ENCODE measurements around the gene TBXA2R.
"Not testable (repeated sequence)": the region's sequence is repeated elsewhere in the genome, so short reads cannot be mapped to it uniquely, and the experiment has no call there.

The TBXA2R gene

DNA sequence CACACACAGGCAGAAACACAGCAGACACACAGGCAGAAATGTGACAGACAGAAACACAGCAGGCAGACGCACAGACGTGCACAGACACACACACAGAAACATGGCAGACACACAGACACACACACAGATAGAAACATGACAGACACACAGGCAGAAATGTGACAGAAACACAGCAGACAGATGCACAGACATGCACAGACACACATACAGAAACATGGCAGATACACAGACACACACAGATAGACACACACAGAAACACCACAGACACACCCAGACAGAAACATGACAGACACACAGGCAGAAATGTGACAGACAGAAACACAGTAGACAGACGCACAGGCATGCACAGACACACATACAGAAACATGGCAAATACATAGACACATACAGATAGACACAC is 1.3 kb downstream of the TBXA2R start:
- DNase-seq (ENCODE audit: low read depth), result no peak

DNA sequence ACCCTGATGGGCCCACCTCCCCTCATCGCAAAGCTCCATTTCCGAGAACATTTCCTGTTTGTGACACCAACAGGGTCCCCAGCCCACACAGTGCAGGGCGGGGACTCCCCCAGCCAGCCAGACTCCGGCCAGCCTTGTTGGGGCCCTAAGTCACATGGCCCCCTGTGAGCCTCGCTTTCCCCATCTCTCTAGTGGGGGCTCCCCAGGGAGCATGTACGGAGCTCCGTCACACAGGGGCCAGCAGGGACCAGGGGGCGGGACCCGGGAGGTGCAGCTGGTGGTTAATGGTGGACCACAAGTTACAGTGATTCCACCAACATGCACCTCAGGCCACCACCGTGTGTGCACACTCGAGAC is 1.7 kb downstream of the TBXA2R start:
- DNase-seq (ENCODE audit: low read depth), result no peak

DNA sequence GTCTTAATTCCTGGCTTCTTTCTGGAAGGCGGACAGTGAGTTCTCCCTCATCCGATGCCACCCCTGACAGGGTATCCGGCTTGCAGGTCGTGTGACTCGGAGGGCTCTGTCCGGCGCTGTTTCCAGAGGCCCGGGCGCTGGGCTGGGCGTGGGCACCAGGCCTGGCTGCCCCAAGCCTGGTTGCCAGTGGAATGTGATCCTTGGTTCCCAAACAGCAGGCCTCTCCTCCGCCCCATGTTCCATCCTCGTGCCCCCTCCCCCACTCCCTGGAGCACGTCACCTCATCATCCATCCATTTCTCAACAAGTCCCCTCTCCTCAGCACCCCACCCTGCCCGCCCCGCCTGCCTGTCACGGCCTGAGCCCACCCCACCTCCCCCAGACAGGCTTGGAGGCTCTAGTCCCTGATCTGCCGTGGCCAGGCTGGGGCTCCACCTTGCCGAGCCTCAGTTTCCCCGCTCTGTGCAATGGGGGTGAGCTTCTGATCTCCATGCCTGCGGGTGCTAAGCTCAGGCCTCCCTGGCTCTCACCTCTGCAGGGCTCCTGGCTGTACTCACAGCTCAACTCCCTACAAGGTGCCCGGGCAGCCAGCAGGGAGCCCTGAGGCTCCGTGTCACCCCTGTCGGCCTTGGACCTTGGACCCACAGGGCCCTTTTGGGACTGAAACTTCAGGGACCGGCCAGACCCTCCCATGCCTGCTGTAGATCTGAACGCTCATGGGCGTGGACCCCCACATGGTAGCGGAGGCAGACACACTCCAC is 2.3 kb downstream of the TBXA2R start:
- no peak for DNase-seq (ENCODE audit: low read depth)

DNA sequence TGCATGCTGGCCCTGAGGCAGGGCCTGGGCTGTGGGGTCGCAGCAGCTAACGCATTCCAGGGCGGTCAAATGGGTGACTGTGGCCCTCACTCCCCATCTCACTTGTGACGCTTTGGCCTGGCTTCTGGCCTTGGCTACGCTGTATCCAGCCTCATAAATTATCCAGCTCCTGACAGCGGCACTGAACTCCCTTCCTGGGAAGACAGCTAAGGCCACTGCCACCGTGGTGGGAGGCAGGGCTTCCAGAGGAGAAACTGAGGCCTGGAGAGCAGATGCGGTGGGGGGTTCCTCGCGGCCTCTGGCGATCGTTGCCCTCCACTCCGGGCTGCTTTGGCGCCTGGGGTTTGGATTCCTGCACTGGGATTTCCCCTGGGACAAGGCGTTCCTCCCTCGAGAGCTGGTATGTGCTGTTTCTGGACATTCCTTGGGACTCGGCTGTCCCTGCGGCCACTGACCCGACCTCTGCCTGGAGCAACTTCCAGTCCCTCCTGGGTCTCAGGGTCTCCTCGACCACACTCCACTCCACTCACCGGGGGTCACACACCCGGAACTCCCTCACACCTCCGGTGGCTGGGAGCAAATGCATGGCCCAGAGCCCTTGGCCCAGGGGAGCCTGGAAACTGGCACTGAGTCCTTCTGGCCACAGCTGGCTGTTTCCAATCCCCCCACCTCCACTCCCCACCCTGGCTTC is 3.4 kb downstream of the TBXA2R start:
- DNase-seq (ENCODE audit: low read depth), result no peak

DNA sequence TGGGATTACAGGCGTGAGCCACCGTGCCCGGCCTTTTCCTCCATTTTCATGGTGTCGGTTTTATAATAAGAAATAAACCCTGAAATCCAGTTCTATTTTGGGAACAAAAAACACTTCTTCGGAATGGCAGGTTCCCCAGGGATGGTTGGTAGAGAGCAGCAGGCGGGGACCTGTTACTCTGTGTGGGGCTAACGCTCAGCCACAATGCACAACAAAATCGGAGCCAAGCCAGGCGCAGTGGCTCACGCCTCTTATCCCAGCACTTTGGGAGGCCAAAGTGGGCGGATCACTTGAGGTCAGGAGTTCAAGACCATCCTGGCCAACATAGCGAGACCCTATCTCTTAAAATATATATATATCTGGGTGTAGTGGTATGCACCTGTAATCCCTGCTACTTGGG is 5.7 kb downstream of the TBXA2R start:
- no peak for DNase-seq (ENCODE audit: low read depth)

DNA sequence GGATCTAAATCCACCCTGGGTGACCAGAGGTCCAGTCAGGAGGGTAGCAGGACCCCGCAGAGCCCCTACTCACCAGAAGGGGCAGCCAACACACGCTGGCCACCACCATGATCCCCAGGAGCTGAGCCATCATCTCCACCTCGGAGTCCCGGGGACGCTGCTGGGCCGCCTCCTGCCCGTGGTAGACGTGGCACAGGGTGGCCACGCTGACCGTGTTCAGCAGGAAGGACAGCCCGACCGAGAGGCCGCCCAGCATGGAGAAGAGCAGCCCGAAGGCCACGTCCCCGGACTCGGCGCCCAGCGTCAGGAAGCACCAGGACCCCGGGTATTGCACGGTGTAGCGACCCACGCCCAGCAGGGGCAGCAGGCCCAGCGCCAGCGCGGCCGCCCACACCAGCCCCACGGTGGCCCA is 6.9 kb downstream of the TBXA2R start:
- DNase-seq (ENCODE audit: low read depth), result no peak

DNA sequence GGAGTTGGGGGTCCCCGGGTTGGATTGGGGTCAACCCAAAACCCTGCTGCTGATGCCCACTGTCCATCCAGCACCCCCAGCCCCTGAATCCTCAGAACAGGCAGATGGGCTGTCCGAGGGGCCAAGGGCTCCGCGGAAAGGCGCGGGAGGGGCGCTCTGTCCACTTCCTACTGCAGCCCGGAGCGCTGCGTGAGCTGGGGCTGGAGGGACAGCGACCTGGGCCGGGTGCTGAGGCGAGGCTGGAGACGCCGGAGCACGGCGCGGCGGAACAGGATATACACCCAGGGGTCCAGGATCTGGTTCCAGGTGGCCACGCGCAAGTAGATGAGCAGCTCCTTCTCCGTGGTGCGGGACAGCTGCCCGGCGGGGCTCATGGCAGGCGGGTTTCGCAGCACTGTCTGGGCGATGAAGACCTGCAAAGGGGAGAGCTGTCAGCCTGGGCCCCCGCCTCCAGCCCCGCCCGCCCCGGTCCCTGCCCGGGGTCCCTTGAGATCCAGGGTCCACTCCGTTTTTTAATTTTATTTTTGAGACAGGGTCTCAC is 11.1 kb downstream of the TBXA2R start:
- DNase-seq (ENCODE audit: low read depth), result no peak

DNA sequence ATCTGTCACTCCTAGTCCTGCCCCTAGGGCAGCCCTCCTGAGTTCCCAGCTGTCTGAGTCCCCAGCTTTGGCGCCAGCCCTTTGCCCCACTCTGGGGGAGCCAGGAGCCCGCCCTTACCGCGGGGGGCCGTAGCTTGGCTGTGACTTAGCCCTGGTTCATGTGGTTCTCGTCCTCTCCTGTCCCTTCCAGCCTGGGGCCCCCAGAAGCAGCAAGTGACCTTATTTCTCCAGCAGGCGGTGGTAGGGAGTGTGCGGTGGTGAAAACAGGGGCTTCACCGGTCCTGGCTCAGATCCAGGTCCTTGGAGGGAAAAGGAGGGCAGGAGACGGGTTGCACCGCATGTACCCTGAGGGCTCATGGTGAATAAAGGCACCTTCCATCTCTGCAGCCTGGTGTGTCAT is 13.5 kb downstream of the TBXA2R start:
- no peak for DNase-seq (ENCODE audit: low read depth)

DNA sequence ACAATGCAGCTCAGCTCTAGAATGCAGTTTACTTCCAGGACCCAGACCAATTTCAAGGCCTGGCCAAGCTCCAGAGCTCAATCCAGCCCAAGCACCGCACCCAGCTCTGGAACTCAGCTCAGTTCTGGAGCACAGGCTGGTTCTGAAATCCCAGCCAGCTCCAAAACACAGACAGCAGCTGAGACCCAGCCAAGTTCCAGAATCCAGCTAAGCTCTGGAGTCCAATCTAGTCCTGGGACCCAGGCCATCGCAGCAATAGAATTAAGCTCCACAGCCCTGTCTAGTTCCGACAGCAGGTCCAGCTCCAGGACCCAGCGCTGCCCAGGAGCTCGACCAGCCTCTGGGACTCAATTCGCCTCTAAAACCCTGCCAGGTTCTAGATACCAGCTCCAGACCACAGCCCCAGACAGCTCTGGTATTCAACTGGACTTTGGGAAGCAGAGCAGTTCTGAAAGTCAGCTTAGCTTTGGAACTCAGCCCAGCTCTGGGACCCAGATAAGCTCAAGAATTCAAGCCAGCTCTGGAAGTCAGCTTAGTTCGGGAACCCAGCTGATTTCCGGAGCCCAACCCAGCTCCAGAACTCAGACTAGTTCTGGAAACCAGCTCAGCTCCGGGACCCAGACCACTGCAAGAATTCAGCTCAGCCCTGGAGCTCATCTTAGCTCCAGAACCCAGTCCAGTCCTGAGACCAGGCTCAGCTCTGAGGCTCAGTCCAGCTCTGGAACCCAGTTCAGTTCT is 14.6 kb downstream of the TBXA2R start:
- no peak for DNase-seq (ENCODE audit: low read depth)

DNA sequence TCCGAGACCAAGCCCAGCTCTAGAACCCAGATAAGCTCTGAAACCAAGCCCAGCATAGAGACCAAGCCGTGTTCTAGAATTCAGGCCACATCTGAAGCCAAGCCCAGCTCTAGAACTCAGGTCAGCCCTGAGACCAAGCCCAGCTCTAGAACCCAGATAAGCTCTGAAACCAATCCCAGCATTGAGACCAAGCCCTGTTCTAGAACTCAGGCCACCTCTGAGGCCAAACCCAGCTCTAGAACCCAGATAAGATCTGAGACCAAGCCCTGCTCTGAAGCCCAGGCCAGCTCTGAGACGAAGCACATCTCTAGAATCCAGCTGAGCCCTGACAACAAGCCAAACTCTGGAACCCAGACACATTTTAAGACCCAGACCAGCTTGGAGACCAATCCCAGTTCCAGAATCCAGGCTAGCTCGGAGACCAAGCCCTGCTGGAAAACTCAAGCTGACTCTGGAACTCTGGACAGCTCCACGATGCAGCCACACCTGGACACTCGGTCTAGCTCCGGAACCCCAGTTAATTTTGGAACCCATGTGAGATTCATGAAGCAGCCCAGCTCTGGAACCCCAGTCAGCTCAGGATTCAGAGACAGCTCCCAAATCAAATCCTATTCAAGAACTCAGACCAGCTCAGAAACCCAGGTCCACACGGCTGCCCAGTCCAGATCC is 15.6 kb downstream of the TBXA2R start:
- no peak for DNase-seq (ENCODE audit: low read depth)

DNA sequence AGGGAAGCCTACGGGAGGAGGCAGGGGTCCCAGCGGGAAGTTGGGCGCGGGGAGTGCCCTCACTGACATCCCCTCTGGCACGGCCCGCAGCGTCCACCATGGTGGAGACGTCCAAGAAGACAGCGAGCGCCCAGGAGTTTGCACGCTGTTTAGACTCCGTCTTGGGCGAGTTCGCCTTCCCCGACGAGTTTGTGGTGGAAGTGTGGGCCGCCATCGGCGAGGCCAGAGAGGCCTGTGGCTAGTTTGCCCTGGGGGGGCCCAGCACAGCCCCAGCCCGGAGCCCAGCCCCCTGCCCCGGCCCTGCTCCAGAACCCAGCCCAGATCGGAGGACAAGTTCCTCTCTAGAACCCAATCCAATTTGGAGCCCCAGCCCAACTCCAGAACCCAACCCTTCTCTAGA is 16.7 kb downstream of the TBXA2R start:
- no peak for DNase-seq (ENCODE audit: low read depth)

DNA sequence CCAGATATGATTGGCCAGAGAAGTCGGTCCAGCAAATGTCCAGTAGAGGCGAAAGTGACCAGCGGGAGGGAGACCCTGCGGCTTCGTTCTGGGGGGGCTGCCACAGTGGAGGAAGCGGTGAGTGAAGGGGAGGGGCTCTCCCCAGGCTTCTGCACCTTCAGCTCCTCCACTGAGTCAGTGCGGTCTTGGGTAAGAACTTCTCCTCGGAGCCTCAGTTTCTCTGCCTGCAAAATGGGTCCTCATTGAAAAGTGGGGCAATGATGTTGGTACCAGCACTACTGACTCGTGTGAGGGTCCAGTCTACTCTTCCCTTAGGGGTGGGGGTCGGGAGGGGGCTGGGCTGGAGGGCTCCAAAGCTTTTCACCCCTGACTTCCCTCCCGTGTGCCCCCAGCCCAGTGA is 17.2 kb downstream of the TBXA2R start:
- DNase-seq (ENCODE audit: low read depth), result no peak

DNA sequence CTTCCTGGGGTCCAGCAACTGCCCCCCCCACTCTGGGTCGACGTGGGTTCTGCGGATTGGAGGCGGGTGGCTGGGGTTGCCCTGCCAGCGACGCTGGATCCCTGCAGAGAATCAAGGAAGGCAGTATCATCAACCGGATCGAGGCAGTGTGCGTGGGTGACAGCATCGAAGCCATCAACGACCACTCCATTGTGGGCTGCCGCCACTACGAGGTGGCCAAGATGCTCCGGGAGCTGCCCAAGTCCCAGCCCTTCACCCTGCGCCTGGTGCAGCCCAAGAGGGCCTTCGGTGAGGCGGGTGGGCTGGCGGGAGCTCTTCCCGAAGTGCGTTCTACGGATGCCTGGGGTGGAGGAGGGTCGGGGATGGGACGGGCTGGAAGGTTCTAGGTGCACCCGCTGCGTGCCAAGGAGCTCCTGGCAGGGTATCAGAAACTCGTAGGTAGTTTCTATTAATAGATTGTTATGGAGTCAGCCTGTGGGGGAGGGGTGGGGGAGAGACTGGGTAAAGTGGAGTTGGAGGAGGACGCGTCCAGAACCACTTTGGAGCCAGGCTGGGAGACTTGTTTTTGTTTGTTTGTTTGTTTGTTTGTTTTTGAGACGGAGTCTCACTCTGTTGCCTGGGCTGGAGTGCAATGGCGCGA is 19.8 kb downstream of the TBXA2R start:
- no peak for DNase-seq (ENCODE audit: low read depth)

DNA sequence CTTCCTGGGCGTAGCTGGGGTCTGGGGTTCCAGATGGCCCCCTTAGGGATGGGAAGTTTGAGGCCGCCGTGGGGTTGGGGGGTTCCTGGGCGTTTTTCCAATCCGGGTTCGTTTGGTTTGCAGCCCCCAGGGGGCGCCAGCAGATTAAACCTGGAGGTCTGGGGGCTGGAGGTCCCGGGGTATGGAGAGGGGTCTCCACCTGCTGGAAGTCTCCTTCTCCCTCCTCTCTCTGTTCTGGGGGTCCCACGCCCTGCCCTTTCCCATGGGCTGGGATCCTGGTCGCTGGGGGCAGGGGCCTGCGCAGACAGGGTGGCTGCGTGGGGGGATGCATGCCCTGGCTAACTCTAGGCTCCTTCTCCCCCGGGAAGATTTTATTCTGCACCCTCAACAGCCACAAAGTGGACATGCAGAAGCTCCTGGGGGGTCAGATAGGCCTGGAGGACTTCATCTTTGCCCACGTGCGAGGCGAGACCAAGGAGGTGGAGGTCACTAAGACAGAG is 20.5 kb downstream of the TBXA2R start:
- no peak for DNase-seq (ENCODE audit: low read depth)

DNA sequence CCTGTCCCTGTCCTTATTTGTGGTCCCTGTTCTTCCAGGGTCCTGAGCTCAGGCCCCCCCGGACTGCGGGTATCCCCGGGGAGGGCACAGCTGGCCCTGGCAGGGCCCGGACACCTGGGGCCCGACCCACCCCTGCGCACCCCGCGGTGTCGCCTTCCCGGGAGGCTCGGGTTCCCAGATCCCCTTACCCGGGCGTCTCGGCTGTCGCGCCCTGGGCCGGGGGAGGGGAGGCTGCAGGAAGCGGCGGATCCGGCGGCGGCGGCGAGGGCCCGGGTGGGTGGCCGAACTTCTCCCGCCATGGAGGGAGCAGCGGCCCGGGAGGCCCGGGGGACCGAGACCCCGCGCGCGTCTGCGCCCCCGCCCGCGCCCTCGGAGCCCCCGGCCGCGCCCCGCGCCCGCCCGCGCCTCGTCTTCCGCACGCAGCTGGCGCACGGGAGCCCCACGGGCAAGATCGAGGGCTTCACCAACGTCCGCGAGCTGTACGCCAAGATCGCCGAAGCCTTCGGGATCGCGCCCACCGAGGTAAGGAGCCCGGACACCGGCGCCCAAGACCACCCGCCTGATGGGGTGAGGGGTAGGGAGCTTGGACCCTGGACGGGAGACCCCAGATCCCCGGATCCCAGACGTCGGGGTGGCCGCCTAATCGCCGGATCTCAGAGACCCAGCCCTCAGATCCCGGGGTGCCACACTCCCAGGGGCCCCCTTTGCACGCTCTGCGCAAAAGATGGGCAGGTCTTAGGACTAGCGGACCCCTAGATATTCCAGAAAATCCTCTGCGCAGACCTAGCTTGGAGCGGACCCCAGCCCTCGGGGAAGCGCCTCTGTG is 21.2 kb downstream of the TBXA2R start, which contains the start of gene GIPC3:
Gene GIPC3 (plus strand): TSS at position 178 of the 826 bp plus-strand sequence. CDS start 120 bp downstream, at position 298.
- no peak for DNase-seq (ENCODE audit: low read depth)

DNA sequence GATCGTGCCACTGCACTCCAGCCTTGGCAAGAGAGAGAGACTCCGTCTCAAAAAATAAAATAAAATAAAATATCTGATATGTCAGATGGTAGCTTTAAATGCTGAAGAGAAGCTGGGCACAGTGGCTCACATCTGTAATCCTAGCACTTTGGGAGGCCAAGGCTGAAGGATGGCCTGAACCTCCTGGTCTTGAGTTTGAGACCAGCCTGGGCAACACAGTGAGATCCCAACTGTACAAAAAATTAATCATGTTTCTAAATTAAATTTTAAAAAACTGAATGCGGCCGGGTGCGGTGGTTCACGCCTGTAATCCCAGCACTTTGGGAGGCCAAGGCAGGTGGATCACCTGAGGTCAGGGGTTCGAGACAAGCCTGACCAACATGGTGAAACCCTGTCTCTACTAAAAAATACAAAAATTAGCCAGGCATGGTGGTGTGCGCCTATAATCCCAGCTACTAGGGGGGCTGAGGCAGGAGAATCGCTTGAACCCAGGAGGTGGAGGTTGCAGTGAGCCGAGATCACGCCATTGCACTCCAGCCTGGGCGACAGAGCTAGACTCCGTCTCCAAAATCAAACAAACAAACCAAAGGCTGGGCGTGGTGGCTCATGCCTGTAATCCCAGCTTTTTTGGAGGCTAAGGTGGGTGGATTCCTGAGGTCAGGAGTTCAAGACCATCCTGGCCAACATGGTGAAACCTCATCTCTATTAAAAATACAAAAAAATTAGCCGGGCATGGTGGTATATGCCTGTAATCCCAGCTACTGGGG is 22.5 kb downstream of the TBXA2R start:
- DNase-seq (ENCODE audit: low read depth), result not testable (repeated sequence)

DNA sequence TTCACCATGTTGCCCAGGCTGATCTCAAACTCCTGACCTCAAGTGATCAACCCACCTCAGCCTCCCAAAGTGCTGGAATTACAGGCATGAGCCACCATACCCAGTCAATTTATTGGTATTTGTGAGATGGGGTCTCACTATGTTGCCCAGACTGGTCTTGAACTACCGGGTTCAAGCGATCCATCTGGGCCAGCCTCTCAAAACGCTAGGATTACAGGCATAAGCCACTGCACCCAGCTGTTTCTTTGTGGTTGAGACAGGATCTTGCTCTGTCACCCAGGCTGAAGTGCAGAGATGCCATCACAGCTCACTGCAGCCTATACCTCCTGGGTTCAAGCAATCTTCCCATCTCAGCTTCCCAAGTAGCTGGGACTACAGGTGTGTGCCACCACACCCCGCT is 24.9 kb downstream of the TBXA2R start:
- not testable (repeated sequence) for DNase-seq (ENCODE audit: low read depth)

DNA sequence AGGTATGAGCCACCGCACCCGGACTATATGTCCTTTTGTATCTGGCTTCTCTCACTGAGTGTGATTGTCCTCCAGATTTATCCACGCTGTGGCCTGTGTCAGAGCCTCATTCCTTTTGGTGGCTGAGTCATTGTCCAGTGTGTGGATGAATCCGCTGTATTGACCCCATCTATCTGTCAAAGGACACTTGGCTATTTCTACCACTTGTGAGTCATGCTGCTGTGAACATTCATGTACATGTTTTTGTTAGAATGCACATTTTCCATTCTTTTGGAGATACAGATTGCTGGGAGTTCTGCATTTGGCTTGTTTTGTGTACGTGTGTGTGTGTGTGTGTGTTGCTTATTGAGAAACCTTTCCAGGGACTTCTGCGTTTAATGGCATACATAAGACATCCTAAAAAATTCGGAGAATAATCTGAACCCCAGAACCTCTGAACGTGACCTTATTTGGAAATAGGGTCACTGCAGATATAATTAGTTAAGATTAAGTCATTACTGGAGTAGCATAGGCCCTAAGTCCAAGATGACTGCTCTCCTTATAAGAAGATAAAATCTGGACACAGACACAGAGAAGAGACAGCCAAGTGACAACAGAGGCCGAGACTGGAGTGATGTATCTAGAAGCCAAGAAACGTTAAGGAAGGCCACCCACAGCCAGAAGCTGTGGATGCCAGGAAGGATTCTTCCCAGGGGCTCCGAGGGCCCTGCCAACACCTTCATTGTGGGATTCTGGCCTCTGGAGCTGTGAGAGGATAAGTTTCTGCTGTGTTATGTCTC is 26.3 kb downstream of the TBXA2R start:
- DNase-seq (ENCODE audit: low read depth), result no peak

DNA sequence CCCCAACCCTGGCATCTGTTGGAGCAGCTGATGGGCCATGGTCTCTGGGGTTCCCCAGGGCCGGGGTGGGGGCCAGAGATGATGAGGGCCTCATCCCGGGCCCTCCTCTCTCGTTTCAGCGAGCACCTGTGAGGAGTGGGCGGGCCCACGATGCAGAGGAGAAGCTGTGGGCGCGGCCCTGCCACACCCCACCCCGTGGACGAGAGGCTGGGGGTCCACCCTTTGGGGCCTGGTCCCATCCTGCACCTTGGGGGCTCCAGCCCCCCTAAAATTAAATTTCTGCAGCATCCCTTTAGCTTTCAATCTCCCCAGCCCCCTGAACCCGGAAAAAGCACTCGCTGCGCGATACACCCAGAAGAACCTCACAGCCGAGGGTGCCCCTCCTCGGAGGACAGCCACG is 28.3 kb downstream of the TBXA2R start:
- DNase-seq (ENCODE audit: low read depth), result no peak

Measured in T follicular helper cell (primary cell).